Measurements from ENCODE around the gene EIF2D.
A peak's percentile ranks its signal among the peaks of the same experiment; 100 is the strongest.

EIF2D gene

DNA sequence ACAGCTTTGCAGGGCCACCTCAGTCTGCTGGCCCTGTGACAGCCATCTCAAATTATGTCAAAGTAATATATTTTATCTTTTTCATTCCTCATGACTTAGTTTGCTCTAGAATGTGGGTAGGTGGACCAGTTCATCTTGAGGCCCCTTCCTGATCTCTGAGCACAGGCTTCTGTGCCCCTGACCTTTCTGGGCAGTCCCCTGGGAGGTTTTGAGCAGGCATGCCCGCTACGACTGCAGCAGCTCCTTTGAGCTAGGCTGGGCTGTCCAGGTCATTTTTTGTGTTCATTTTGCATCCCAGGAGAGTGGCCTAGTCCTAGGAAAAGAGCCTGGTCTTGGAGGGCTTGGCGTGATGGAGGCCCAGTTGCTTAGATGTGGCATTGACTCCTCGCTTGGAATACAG, 42.7 kb downstream of the EIF2D start:
- DNase-seq (ENCODE audit: low read depth in 3 of 3) = no peak

DNA sequence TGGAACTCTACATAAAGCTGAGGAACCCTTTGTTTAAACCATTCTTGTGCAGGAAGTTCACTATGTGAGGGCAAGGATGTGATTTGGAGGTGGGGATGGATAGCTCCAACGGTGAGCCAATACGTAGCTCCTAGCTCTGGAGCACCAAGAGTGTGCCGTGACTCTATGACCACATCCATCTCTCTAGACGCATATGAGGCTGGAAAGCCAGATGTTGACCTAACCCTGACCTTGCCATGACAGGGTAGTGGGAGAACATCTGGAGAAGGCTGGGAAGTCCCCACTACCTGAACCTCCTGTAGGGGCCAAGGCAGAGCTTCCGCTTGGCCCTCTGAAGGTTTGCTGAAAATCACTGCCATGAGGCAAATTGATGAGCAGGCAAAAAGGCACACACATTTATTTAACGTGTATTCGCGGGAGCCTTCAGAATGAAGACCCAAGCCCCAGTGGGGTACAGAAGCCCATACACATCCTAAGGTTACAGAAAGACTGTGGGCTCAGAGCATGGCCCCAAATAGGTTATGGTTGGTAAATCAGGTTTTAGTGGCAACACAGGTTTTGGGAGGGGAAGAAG, 43.4 kb downstream of the EIF2D start:
- DNase-seq (ENCODE audit: low read depth in 3 of 3) = no peak

DNA sequence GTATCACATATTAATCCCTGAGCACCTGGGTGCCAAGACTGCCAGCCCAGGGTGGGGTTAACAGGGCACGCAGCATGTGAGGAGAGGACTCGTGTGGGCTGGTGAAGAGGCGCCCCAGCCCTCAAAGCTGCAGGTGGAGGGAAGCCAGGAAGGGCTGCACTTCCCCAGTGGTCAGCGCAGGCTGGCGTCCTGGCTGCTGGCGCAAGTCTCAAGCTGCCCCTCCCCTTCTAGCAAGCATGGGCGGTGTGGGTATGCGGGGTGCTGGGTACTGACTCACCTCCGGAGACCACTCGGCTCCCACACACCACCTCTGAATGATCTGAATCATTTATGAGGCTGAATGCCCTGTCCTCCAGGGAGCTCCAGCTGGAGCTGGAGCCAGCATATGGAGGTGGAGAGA, 44.0 kb downstream of the EIF2D start:
- DNase-seq (ENCODE audit: low read depth in 3 of 3) = no peak

DNA sequence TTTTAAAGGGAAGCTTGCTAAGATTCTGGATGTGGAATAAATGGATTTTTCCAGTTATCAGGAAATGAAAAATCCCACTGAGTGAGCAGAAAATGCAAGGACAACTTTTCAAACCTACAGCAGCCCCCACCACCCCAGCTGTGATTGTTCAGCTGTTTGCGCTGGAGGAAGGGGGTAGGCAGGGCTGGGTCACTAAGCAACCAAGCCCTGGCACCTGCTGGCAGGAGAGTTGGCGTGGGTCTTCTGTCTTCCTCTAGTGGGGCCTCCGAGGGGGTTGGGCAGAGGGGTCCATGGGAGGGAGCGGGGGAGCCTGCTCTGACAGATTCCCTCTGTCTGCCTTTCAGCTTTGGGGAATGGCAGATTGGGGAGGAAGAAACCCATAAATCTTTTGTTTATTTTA, 45.3 kb downstream of the EIF2D start:
- DNase-seq (ENCODE audit: low read depth in 3 of 3) = no peak

DNA sequence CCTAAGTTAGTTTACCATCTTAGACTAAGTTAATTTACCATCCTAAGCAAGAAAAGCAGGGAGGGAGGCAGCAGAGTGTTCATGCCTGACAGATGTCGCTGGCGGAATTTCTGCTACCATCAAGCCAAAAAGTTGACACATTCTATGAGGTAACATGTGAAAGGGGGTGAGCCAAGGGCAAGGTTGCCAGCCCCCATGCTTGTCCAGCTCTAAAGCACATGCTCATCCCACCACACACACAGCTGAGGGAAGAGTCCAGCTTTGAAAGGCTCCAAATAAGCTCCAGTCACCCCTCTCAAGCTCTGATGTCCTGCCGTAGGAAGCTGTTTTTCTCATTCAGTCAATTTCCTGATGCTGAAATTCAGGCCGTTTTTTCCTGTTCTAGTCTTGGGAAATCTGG, 46.3 kb downstream of the EIF2D start:
- DNase-seq (ENCODE audit: low read depth in 3 of 3) = no peak

DNA sequence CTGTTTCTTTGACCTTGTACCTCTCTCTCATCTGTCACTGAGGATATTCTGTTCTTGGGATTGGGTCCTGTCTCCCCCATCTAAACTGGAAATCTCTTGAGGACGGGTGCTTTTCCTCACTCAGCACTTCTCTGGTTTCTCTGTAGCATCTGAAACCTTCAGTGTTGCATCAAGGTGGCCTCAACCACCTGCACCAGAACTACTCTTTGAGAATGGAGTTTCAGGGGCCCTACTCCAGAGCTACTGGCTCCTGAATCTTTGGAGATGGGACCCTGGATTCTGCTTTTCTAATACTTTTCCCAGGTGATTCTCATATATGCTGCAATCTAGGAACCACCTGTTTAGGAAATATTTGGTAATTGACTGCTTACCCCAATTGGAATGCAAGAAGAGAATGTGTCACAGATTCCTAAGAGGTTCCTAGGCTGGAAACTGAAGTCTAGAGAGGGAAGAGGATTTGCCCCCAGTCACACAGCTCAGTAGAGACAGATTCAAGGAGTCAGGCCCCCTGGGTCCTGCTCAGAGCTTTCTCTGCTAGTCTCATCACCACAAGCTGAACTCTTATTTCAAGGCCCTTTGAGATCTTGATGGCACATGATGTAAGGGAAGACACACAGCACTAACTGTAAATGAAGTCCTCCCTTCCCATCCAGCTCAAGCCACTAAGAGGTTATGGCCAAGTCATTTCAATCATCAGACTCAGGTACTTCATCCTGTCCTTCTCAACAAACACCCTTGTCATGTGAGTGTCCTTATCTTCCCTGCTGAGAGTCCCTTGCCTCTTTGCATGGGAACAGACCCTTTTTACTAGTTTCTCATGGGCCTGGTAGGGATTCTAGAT, 48.7 kb downstream of the EIF2D start:
- no peak for DNase-seq (ENCODE audit: low read depth in 3 of 3)

DNA sequence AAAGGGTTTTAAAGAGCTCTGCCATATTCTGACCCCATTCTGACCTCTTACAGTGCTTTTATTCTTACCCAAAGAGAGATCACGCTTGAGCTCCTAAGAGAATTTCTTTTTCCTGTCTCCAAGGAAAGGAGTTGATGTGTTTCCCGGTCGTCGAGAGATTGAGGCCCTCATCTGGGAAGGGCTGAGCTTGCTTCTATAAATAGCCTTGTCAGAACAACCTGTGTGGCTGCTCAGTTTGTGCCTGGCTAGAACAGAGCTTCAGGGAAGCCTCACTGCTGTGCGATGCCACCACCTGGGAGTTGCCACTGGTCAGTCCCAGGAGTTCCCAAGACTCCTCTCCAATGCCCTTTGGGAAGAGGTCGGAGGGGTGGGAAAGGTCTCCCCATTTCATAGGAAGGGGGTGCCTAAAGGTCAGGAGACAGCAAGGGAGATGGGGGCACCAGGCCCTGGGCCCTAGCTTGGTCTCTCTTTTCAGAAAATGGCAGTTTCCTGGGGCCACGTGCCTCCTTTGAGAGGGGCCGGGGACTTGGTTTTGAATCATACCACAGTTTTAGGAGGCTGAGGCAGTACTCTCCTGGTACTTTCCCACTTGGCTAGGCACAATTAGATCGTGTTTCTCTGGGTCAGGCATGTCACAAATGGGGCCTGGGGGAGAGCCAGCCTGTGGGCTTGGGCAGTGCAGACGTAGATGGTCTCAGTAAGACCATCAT, 52.1 kb downstream of the EIF2D start:
- no peak for DNase-seq (ENCODE audit: low read depth in 3 of 3)

DNA sequence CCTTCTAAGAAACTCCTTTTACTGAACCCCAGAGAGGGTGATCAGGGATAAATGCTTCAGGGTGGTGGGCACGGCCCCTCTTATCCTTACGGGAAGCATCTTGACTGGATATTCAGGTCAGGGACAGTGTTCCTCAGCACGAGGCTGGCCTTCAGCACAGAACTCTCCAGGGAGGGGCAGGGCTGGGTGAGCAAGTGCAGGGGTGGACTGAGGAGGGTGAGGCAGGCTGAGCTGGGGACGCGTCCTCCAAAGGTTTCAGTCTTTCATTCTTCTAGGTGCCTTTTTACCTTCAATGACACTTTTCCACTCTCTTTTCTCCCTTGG, 52.6 kb downstream of the EIF2D start:
- no peak for DNase-seq (ENCODE audit: low read depth in 3 of 3)

DNA sequence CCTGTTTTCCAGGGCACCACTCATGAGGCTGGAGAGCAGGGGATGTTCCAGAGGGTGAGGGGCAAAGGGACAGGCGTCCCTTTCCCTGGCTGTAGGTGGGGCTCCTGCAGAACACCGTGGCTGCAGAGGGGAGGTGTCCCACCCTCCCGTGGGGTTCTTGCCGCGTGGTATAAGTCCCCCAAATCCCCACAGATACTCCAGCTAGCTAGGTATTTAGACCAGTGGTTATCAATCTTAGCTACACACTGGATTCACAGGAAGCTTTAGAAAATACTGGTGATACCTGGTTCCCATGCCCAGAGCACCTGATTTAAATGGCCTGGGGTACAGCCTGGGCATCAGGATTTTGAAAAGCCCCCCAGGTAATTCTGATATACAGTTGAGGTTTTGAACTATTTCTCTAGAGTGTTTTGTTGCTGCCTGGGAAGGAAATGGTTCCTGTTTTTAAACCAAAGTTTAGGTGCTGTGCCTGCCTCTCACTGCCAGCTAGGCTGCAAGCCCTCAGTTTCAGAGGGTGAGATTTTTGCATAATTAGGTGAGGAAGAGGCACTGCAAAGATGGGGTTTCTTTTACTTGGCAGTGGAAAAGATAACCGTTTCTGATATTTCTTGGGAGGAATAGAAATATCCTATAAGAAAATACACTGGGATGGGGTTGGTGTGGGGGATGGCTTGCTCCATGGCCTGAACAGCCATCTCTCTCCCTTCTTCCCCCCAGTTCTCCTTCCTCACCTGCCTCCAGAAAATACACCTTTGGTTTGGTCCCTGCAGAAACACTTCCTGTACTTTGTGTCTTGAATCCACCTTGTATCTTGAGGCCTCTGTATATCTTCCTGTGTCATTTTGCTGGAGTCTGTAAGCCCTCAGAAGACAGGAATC, 53.2 kb downstream of the EIF2D start:
- no peak for DNase-seq (ENCODE audit: low read depth in 3 of 3)

DNA sequence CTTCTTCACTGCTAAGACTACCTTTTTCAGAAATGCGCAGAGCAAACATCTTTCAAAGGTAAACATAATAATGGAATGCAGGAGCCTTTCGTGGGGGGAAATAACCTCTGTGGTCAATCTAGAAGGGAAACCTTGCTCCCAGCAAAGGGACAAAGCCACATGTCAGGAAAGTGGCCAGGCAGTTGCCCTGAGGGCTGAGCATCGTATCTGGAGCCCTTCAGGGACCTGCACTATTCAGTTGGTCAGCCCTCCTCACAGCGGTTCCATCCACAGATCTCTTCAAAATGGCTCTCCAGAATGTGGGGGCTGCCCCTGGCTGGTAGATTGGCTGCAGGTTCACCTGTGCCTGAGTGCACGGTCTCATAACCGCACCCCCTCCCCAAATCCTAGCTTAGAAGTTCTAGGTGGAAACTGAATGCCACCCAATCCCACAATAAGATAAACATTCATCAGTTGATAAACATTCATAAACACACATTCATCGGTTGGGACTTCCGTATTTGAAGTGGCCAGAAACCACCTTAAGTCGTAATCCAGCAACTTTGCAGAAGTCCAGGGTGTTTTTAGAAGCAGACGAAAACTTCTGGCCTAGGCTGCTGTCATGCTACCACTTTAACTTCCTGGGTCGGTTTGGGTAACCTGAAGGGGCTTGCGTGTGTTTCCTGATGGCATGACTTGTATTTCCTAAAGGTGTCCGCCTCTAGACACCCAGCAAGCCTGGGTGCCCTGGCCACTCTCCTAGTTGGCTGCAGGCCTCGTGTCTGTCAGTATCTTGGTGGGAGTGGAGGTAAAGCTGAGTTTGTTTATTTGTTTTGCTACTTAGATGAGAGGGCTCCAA, 54.4 kb downstream of the EIF2D start:
- DNase-seq (ENCODE audit: low read depth in 3 of 3) = no peak

DNA sequence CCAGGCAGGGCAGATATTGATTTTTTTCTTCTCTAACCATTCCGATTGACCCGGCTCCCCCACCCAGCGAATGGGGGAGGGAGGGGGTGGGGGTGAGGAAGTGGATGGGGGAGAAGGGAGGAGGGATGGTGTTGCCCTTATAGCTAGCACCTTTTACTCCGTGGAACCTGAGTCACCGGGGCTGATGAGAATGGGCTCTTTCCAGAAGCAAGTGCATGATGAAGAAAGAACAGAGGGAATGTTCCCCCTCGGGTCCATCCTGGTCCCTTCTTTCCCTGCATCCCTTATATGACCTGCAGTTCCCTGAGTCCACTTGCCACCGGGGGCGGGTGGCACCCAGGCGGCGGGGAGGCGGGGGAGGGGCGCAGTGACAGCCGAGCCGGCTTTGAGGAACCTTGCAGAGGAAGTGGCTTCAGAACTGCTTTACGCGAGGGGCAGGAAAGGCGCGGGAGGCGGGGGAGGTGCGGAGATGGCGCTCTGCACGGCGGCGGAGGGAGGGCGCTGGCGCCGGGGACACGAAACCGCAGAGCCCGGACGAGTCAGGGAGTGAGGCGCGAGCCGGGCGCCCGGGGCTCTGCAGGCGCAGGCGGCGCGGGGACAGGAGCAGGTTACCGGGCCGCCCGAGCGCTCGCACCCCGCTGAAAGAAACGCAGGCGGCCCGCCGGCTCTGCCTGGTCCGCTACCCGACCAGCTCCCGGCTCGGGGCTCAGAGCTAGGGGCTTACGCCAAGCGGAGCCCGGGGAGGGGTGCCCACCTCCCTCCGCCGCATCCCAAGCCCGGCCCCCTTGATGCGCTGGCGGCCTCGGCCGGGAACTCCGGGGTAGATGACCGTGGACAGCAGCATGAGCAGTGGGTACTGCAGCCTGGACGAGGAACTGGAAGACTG, 55.3 kb downstream of the EIF2D start:
- peak; percentile 73 to 91 (median 82) for DNase-seq (ENCODE audit: low read depth in 3 of 3)

DNA sequence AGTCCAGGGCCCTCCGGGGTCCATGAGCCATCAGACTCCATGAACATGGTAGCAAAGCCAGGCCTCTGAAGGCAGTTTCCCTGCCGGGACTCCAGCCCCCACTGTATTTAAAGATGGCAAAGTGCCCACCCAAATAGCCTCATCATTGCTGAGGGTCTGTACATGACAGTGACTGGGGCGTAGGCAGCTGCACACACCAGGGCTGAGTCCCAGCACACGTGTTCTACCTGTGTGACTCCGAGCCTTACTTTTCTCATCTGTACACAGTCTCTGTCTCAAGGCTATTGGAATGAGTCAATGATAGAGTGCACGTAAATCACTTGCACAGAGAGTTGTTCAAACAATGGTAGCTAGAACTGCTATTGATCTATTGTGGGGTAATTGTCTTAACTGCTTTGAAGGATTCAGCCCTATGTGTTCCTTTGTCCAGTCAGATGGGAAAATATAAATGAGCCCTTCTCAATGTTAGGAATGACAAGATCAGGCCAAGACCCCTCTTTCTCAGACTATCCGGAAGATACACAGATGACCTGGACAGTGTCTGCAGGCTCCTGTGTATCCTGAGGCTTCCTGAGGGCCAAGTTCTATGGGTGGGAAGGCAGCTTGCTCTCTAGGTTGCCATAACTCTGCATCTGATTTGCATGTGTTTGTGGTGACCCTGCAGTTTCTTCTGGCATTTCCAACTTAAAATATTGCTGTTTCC, 56.1 kb downstream of the EIF2D start:
- no peak for DNase-seq (ENCODE audit: low read depth in 3 of 3)

DNA sequence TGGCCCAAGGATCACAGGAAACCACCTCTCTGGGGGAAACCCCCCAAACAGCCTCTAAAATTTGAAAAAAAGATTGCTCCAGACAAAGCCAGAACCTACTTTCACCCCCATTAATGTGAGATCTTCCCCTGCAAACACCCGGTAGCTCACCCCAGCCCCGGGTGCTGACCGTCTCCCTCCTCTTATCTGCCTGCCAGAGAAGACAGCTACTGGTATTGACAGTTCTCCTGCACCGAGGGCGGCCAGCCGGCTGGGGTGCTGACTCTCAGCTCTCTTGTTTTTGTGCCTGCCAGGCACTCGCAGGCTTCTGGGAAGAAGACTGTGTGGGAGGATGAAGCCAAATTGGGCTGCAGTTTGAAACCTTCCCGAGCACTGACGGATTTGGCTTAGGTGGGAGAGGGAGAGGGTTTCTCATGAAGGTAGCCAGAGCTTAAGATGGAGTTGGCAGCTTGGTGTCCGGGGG, 56.8 kb downstream of the EIF2D start:
- DNase-seq (ENCODE audit: low read depth in 3 of 3) = no peak

DNA sequence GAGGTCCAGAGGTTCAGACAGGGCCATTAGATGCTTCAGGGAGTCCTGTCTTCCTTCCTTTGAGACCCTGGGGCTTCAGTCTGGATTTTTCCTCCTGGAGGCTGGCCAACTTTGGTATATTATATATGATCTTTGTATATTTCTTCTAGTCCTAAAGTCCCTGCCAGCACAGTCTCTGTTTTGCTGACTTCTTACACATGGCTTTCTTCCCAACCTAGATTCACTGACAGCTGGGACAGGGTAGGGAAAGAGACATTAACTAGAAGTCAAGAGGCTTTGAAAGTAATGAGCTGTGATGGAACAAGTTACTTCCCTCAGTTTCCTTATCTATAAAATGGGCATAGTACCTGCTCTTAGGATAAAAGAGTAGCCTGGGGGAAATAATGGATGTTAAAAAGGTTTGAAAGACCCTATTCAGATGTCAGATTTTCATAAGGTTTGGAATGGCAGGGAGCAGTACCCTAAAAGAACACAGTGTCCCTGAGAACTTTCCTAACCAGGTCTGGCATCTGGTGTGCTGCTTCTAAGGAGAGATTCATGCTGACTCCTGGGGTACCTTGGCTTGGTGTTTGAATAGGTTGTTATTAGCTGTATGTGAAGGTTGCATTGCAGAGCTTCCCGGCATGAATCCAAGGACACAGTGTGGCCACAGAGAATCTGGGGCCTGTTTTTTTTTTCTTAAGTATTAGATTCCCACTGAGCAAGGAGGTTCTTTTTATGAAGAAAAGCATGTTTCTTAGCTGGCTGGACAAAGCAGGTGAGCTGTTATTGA, 57.4 kb downstream of the EIF2D start:
- DNase-seq (ENCODE audit: low read depth in 3 of 3) = no peak

DNA sequence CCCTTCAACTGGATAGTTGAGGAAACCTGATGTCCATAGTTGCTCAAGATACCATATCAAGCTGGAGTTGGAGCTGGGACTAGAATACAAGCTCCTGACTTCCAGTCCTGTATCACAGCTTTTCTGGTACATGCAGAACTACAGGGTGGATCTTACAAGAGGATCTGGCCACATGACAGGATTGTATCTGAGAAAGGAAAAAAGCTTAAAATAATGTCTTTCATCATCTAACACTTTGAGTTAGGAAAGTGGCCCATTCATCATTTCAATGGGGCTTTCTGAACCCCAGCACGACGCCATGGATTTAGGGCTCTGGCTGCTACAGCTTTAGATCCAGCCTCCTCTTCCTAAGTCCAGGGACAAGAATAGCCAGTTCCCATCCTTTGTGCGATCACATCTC, 58.1 kb downstream of the EIF2D start:
- no peak for DNase-seq (ENCODE audit: low read depth in 3 of 3)

DNA sequence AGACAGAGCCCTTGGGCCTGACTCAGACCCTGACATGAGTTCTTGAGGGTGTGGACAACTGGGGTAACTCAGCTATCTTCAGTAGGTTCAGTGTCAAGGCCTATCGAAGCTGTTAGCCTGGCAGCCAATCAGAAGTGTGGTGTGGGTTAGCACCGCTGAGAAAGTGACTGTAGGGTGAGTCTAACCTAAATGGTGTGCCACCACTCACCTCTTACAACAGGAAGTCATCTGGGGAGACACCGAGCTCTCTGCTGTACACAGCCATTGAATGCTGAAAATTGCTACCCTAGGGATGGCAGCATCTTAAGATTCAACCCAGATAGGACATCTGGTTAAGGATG, 60.3 kb downstream of the EIF2D start:
- peak in 2 of 3 donors; percentile 43 to 81 for DNase-seq (ENCODE audit: low read depth in 3 of 3)

DNA sequence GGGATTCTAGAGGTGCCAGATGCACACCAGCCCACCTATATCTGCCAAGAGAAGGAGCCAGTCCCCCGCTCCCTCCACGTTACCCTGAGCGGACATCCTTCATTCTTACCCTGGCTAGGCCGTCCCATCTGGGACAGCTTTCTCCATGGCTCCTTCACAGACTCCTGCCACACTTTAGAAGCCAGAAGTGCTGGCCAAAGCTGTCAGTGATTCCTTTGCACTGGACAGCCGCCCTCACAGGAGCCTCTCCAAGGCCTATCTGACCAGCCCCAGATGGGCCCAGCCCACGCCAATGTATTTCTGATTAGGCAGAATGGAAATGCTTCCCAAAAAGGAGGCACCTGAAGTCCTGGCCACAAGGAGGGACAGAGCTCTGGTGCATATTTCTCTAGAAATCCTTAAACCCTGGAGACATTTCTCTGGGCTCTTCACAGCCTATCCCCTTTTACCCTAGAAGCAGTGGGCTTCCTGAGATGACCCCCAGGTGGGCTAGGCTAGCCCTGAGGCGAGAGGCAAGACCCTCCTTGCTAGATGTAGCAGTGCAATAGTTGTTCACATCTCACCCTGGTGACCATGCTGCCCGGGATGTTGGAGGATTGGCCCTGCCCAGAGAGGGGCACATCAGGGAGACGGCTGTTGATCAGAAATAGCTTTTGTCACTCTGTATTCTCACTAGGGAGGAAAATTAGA, 60.8 kb downstream of the EIF2D start:
- no peak for DNase-seq (ENCODE audit: low read depth in 3 of 3)

DNA sequence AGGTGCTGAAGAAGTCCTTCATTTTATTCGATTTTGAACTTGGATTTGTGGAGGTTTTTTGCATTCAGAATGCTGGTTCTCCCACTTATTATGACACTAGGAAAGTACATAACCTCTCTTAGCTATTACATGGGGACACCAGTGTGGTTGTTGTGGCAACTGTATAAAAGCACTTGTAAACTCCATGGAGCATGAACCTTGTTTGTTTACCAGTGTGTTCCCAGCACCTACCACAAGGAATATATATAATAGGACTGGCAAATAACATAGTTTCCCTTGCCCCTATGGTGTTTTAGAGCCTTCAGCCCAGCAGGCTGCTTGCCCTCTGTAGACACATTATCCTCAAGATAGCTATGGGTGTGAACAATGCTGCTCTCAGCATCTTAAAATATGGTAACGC, 61.8 kb downstream of the EIF2D start:
- DNase-seq (ENCODE audit: low read depth in 3 of 3) = no peak
